Immature natural killer cell (primary cell): ENCODE data around the gene GRID1. TPM values are rescaled to one million over a fixed set of nuclear protein-coding genes. Genes with fewer than 3 reads are reported as not detected.

Experiments used
- DNase-seq, 3 donors: peaks; one replicate each; pipeline ENCODE4 v3.0.0; 2022; ENCODE audit warnings: mixed read lengths in 1 of 3
- H3K27ac Mint-ChIP-seq, 6 donors: one replicate each; pipeline ENCODE4 v1.8.0; 2020; ENCODE audit warnings: mixed read lengths in 6 of 6, mild to moderate bottlenecking in 5 of 6, inconsistent platforms in 4 of 6, moderate library complexity in 3 of 6
- H3K27me3 Mint-ChIP-seq, 3 donors: one replicate each; pipeline ENCODE4 v1.8.0; 2020 to 2021; ENCODE audit warnings: low read depth in 3 of 3, mild to moderate bottlenecking in 3 of 3, mixed read lengths in 3 of 3, moderate library complexity in 3 of 3, inconsistent platforms in 1 of 3
- H3K36me3 Mint-ChIP-seq, 3 donors: one replicate each; pipeline ENCODE4 v1.8.0; 2020; ENCODE audit warnings: mixed read lengths in 3 of 3, inconsistent platforms in 2 of 3, mild to moderate bottlenecking in 2 of 3
- H3K4me1 Mint-ChIP-seq, 2 donors: one replicate each; pipeline ENCODE4 v1.8.0; 2020; ENCODE audit warnings: inconsistent platforms in 2 of 2, mild to moderate bottlenecking in 2 of 2, mixed read lengths in 2 of 2, moderate library complexity in 1 of 2
- H3K4me3 Mint-ChIP-seq, 5 donors: one replicate each; pipeline ENCODE4 v1.8.0; 2020; ENCODE audit warnings: mild to moderate bottlenecking in 5 of 5, mixed read lengths in 5 of 5, inconsistent platforms in 3 of 5, moderate library complexity in 3 of 5
- H3K9me3 Mint-ChIP-seq, 6 donors: one replicate each; pipeline ENCODE4 v1.8.0; 2020; ENCODE audit warnings: mild to moderate bottlenecking in 6 of 6, mixed read lengths in 6 of 6, inconsistent platforms in 4 of 6, moderate library complexity in 3 of 6
- polyA plus RNA-seq, 3 donors: library from polyadenylated mRNA; unstranded; fragments of 300-500 nt; fragmentation: Illumina TruSeq; gene quantifications; one replicate each; pipeline ENCODE4 v1.2.3, GENCODE V29; 2021

The GRID1 gene
- polyA plus RNA-seq, 3 donors from 2014 or later, result not detected

- no peak for DNase-seq
- Mint-ChIP-seq H3K27ac (no peak overlapping the region), H3K4me3 (no peak overlapping the region), H3K36me3 (no peaks in the 10 kb centered on the region), H3K9me3 (peaks cover 0 to 14% (median 5%) of the 10 kb centered on the region in 6 donors), H3K4me1 (no peaks in the 10 kb centered on the region), H3K27me3 (peaks cover 0 to 5% (median 5%) of the 10 kb centered on the region in 3 donors)
Observed at GRCh38 chr10:85668522-85668921, 698.1 kb downstream of the GRID1 start.

DNA sequence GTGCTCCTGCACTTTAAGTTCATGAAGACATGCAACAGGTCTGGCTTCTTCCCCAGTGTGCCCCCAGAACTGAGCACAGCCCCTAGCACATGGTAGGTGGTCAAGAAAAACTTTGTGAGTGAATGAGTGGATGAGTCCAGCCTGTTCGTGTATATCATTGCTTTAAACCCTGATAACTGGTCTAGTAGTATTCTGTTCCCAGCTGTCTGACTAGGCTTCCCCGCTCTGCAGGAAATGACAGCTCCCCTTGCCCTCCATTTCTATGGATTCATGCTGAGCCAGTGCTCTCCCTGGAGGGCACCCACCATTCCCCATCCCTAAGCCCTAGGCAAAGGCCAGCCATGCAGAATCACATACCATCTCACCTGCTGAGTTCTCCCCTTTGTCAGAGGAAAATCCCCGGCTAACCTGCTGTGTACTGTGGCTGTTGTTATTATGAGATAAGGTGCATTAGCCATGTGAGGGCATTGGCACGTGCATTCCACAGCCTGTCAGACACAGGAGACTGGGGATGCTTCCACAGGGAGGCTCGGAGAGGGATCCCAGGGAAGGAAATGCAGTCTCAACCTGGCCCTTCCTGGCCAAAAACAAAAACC, 698.9 kb downstream of the GRID1 start:
- Mint-ChIP-seq H3K4me1 (no peaks in the 10 kb centered on the region), H3K4me3 (no peak overlapping the region), H3K9me3 (peaks cover 0 to 13% (median 2%) of the 10 kb centered on the region in 6 donors), H3K27ac (no peak overlapping the region), H3K36me3 (no peaks in the 10 kb centered on the region), H3K27me3 (peaks cover 0 to 9% (median 5%) of the 10 kb centered on the region in 3 donors)
- DNase-seq, result no peak

GRCh38 chr10:85666987-85667386, 699.6 kb downstream of the GRID1 start:
- H3K4me1 Mint-ChIP-seq, result no peaks in the 10 kb centered on the region
- H3K4me3 Mint-ChIP-seq, result no peak overlapping the region
- no peak overlapping the region for H3K27ac Mint-ChIP-seq
- H3K36me3 Mint-ChIP-seq, result no peaks in the 10 kb centered on the region
- peaks cover 0 to 11% (median 1%) of the 10 kb centered on the region in 6 donors for H3K9me3 Mint-ChIP-seq
- no peak for DNase-seq
- H3K27me3 Mint-ChIP-seq, result peaks cover 0 to 9% (median 4%) of the 10 kb centered on the region in 3 donors

DNA sequence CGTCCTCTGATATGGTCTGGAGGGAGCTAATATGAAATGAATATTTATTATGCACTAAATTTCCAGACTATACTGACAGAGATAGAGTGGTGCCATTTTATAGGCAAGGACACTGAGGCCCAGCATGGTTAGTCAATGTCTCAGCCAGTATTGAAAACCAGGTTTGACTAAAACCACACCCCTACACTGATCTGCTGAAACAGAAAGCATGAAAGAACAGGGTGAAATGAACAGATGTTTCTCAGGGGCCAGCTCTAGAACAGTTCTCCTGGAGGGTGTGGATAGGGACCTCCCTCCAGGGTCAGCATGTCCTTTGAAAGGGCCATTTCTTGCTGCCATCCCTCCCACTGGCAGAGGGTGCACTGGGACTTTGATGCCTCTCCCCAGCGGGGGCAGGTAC, 700.5 kb downstream of the GRID1 start:
- Mint-ChIP-seq H3K4me1 (no peaks in the 10 kb centered on the region), H3K27me3 (peaks cover 0 to 9% (median 4%) of the 10 kb centered on the region in 3 donors), H3K27ac (no peak overlapping the region), H3K9me3 (peaks cover 0 to 7% (median 1%) of the 10 kb centered on the region in 6 donors), H3K4me3 (no peak overlapping the region), H3K36me3 (no peaks in the 10 kb centered on the region)
- DNase-seq, result no peak

DNA sequence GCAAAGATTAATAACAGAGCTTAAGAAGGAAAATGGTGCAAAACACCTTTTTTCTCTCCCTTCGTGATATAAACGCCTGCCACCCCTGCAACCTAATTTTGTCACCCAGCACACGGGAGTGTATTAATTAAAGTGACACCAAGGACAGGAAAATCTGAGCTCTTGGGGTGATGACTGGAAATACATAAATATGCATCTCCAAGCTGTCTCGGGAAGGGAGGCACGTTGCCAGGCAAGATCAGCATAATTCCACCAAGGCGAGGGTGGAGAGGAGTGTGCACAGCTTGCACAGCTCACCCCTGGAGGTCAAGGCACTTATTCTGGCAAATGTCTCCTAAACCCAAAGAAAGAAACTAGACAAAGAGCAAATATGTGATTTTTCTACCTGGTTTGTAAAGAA, 700.9 kb downstream of the GRID1 start:
- Mint-ChIP-seq H3K9me3 (peaks cover 0 to 5% (median 0%) of the 10 kb centered on the region in 6 donors), H3K36me3 (no peaks in the 10 kb centered on the region), H3K27ac (no peak overlapping the region), H3K27me3 (peaks cover 0 to 9% (median 4%) of the 10 kb centered on the region in 3 donors), H3K4me1 (no peaks in the 10 kb centered on the region), H3K4me3 (no peak overlapping the region)
- DNase-seq, result no peak

DNA sequence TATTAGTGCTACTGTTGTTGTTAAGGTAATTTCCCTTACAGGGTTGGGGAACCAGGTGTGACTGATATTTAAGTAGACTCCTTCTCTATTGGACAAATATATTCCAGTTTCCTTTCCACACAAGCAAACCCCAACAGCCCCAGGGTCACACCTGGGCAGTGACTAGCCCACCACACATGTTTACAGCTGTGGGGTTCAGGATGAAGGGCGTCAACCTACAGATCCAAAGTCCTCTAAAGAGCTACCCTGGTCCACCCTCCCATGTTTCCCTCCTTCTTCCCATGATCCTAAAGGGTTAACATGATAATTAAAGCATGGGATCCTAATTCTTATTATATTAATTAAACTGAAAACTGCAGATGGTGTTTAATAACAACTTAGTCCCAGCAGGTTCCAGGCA, 701.5 kb downstream of the GRID1 start:
- DNase-seq, result no peak
- Mint-ChIP-seq H3K4me3 (no peak overlapping the region), H3K9me3 (peaks cover 0 to 5% (median 0%) of the 10 kb centered on the region in 6 donors), H3K27me3 (peaks cover 0 to 8% (median 4%) of the 10 kb centered on the region in 3 donors), H3K36me3 (no peaks in the 10 kb centered on the region), H3K27ac (no peak overlapping the region), H3K4me1 (no peaks in the 10 kb centered on the region)

GRCh38 chr10:85661123-85661522, 705.5 kb downstream of the GRID1 start:
- Mint-ChIP-seq H3K27me3 (peaks cover 0 to 4% (median 4%) of the 10 kb centered on the region in 3 donors), H3K27ac (no peak overlapping the region), H3K4me3 (no peak overlapping the region), H3K4me1 (no peaks in the 10 kb centered on the region), H3K9me3 (peaks cover 0 to 4% (median 0%) of the 10 kb centered on the region in 6 donors), H3K36me3 (no peaks in the 10 kb centered on the region)
- DNase-seq, result no peak

- H3K4me1 Mint-ChIP-seq, result no peaks in the 10 kb centered on the region
- H3K4me3 Mint-ChIP-seq, result no peak overlapping the region
- no peak for DNase-seq
- H3K36me3 Mint-ChIP-seq, result no peaks in the 10 kb centered on the region
- peaks cover 0 to 4% (median 4%) of the 10 kb centered on the region in 3 donors for H3K27me3 Mint-ChIP-seq
- no peak overlapping the region for H3K27ac Mint-ChIP-seq
- peaks cover 0 to 4% (median 0%) of the 10 kb centered on the region in 6 donors for H3K9me3 Mint-ChIP-seq
Observed at GRCh38 chr10:85659331-85659730, 707.3 kb downstream of the GRID1 start.

- Mint-ChIP-seq H3K4me1 (no peaks in the 10 kb centered on the region), H3K9me3 (peaks cover 0 to 4% (median 0%) of the 10 kb centered on the region in 6 donors), H3K27me3 (peaks cover 0 to 4% (median 0%) of the 10 kb centered on the region in 3 donors), H3K27ac (no peak overlapping the region), H3K4me3 (no peak overlapping the region), H3K36me3 (no peaks in the 10 kb centered on the region)
- no peak for DNase-seq
Observed at GRCh38 chr10:85658518-85658917, 708.1 kb downstream of the GRID1 start.

DNA sequence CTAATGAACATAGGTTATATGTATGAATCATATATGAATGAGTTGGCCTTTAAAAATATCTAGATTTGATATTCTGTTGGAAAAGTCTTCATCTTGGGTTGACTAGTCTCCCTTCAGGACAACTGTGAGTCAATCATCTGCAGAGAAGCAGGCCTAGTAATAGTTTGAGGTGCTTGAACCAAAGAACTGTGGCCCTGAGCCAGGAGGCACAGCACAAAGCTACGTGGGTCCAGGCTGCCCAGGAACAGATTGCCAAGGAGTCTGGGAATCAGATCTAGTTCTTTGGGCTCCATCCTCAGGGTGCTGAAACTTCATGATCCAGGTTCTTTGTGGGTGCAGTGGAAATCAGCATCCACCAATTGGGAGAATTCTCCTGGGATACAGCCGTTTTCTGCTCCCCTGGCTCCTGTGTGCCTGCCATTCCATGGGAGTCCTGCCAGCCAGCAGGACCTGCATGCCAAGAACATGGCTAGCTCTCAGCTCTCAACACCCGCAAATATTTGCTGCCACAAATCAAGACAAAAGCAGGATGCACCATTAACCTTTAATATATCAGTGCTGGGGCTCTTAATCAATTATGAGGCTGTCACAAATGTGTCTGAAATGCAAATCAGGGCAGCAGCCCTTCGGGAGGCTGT, 709.0 kb downstream of the GRID1 start:
- no peak for DNase-seq
- Mint-ChIP-seq H3K36me3 (no peaks in the 10 kb centered on the region), H3K9me3 (peaks cover 0 to 9% (median 0%) of the 10 kb centered on the region in 6 donors), H3K4me1 (no peaks in the 10 kb centered on the region), H3K27me3 (peaks cover 0 to 2% (median 0%) of the 10 kb centered on the region in 3 donors), H3K27ac (no peak overlapping the region), H3K4me3 (no peak overlapping the region)

DNA sequence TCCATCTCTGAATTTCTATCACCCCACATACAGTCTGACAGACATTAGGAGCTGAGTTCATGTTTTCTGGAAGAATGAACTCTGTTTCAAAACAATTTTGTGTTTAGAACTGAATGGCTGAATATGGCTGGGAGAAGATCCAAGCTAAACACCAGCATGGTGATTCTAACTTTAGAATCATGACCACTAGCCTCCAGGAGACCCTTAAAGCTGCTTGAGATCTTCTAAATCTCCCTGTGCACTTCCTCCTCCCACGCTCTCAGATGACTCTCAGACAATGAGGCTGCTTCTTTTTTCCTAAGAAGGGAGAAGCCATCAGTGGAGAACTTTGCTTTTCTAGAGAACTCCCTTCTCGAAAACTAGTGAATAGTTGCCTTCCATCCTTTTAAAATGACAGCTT, 711.2 kb downstream of the GRID1 start:
- Mint-ChIP-seq H3K27ac (no peak overlapping the region), H3K36me3 (no peaks in the 10 kb centered on the region), H3K9me3 (peaks cover 0 to 9% (median 0%) of the 10 kb centered on the region in 6 donors), H3K27me3 (peaks cover 0 to 3% (median 3%) of the 10 kb centered on the region in 3 donors), H3K4me1 (no peaks in the 10 kb centered on the region), H3K4me3 (no peak overlapping the region)
- DNase-seq, result no peak

DNA sequence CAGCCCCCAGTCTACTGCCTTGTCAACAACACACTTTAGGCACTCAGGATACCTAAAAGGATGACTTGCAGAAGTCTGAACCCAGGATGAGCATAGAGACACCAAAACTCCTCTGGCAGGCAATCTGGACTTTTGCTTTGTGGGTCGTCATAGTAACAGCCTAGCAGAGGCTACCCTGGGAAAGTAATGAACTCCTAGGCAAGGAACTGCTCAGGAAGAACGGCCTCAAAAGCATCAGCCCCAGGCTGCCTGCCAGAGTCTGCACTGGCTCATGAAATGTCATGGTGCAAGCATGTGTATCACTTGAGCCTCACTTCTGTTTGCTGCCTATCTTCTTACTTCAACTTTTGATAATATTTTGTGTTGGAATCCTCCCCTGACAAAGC, 715.1 kb downstream of the GRID1 start:
- no peaks in the 10 kb centered on the region for H3K4me1 Mint-ChIP-seq

GRCh38 chr10:85650791-85651496, 715.7 kb downstream of the GRID1 start:
- DNase-seq, result no peak
- no peaks in the 10 kb centered on the region for H3K36me3 Mint-ChIP-seq
- peaks cover 0 to 6% (median 3%) of the 10 kb centered on the region in 3 donors for H3K27me3 Mint-ChIP-seq
- H3K4me3 Mint-ChIP-seq, result no peak overlapping the region
- H3K27ac Mint-ChIP-seq, result no peak overlapping the region
- H3K9me3 Mint-ChIP-seq, result peaks cover 0 to 6% (median 4%) of the 10 kb centered on the region in 6 donors
- no peaks in the 10 kb centered on the region for H3K4me1 Mint-ChIP-seq

More for the DNA sequence above, 715.1 kb downstream of the GRID1 start:
- Mint-ChIP-seq H3K4me3 (no peak overlapping the region), H3K27me3 (peaks cover 0 to 6% (median 3%) of the 10 kb centered on the region in 3 donors), H3K27ac (no peak overlapping the region), H3K9me3 (peaks cover 0 to 6% (median 4%) of the 10 kb centered on the region in 6 donors), H3K36me3 (no peaks in the 10 kb centered on the region)
- no peak for DNase-seq

DNA sequence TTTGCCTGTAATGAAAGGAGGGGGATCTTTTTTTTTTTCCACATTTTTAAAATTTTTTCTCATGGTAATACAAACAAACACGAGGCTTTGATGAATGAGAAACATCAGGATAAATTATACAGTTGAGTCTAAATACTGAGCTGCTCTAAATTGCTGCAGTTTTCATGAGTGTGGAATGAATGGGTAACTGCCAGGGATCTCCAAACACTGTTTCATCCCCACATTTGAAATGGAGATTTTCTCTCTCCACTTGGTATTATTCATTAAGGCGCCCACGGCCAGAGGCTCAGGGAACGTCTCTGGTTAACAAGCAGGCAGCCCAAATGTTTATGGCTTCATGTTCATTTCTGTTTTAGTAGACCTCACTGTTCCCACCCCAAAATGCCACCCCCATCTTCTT, 717.1 kb downstream of the GRID1 start:
- Mint-ChIP-seq H3K4me3 (no peak overlapping the region), H3K27ac (no peak overlapping the region), H3K4me1 (no peaks in the 10 kb centered on the region), H3K36me3 (no peaks in the 10 kb centered on the region), H3K27me3 (peaks cover 0 to 6% (median 3%) of the 10 kb centered on the region in 3 donors), H3K9me3 (peaks cover 0 to 6% (median 4%) of the 10 kb centered on the region in 6 donors)
- no peak for DNase-seq
